OCI-LY3 (cell line): ENCODE results near the gene MYL5.
"Not testable (repeated sequence)": the region's sequence is repeated elsewhere in the genome, so short reads cannot be mapped to it uniquely, and the experiment has no call there.

ENCODE experiments used
- H2AFZ ChIP-seq: fragments of 200-600, 300-600 bp; shearing (Covaris generic); 2 replicates; pipeline ENCODE4 v1.6.0; 2014; ENCODE audit warnings: antibody characterized with exemption, low read depth, low read length
- H3K27ac ChIP-seq: fragments of 200-600, 300-600 bp; sonication (generic); 2 replicates; pipeline ENCODE4 v1.5.1; 2014; ENCODE audit warnings: mild to moderate bottlenecking, low read length, moderate library complexity, mixed read lengths
- H3K27me3 ChIP-seq: fragments of 200-600, 300-600 bp; sonication (generic); 2 replicates; pipeline ENCODE4 v1.6.1; 2014; ENCODE audit warnings: low read depth, low read length, mixed read lengths
- H3K36me3 ChIP-seq: fragments of 200-600, 300-600 bp; sonication (generic); replicated peaks from 2 replicates; pipeline ENCODE3; 2014; ENCODE audit warnings: low read depth, low read length, mixed read lengths
- H3K4me1 ChIP-seq: fragments of 300-600, 200-600 bp; sonication (generic); 2 replicates; pipeline ENCODE4 v1.6.1; 2014; ENCODE audit warnings: low read length, mixed read lengths
- H3K4me2 ChIP-seq: fragments of 200-600, 300-600 bp; sonication (generic); 2 replicates; pipeline ENCODE4 v1.6.1; 2014; ENCODE audit warnings: low read length, mixed read lengths
- H3K4me3 ChIP-seq: fragments of 300-600, 200-600 bp; sonication (generic); 2 replicates; pipeline ENCODE4 v1.5.1; 2014; ENCODE audit warnings: antibody characterized with exemption, mild to moderate bottlenecking, low read length, moderate library complexity
- H3K79me2 ChIP-seq: fragments of 300-600, 200-600 bp; shearing (Covaris generic); 2 replicates; pipeline ENCODE4 v1.6.1; 2014; ENCODE audit warnings: mild to moderate bottlenecking, low read length, mixed read lengths
- H3K9ac ChIP-seq: fragments of 300-600, 200-600 bp; shearing (Covaris generic); 2 replicates; pipeline ENCODE4 v1.6.0; 2014; ENCODE audit warnings: mild to moderate bottlenecking, low read length, moderate library complexity
- H3K9me3 ChIP-seq: fragments of 200-600, 300-600 bp; shearing (Covaris generic); 2 replicates; pipeline ENCODE4 v1.6.1; 2014; ENCODE audit warnings: low read length, mixed read lengths; ENCODE audit not compliant: insufficient read depth
- H4K20me1 ChIP-seq: fragments of 200-600, 300-600 bp; sonication (generic); 2 replicates; pipeline ENCODE4 v1.6.1; 2016; ENCODE audit warnings: low read length, mixed read lengths; ENCODE audit not compliant: insufficient read depth
- EZH2phosphoT487 ChIP-seq: fragments of 200-600 bp; shearing (Covaris generic); IDR thresholded peaks from 2 replicates; pipeline ENCODE4 v1.6.1; 2018; ENCODE audit warnings: antibody characterized with exemption, mixed run types, low read depth
- TF ChIP-seq, protein P1 (sequence below): fragments of 200-600, 300-600 bp; sonication (generic); IDR thresholded peaks from 2 replicates; pipeline ENCODE4 v1.5.1; 2014; ENCODE audit warnings: antibody characterized with exemption, low read length, low read depth

The MYL5 gene

DNA sequence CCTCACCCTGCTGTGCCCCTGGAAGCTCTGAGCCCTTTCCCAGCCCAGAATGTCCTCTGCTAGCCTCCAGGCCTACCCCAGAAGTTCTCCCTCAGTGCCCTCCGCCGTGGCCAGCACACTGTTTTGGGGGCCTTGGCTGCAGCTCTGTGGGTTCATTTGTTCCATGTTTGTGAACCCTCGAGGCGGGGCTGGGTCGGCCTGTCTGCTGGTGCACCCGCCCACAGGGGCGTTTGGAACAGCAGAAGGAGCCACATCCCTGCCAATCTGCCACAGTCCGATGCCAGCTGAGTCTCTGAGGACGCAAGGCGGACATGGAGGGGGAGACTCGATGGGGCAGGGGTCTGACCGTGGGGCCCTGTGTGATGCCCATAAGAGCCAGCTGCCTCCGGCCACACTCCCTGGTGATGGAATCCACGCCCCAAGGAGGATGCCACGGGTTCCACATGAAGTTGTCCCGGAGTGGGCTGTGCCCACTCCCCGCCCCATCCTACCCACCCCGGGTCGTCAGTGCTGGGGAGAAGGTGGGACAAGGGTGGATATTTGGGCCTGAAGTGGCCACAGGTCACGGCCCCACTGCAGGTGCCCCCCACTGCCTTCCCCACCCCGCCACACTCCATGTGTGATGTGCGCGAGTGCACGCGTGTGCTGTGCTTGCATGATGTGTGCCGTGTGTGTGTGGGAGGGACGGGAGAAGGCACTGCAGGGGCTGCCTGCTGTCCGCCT lies 7.4 kb upstream of the MYL5 start:
- Histone ChIP-seq H3K4me3 (no peak overlapping the region), H3K4me1 (no peaks in the 10 kb centered on the region), H3K27me3 (no peaks in the 10 kb centered on the region), H3K79me2 (no peaks in the 10 kb centered on the region), H3K27ac (no peak overlapping the region), H2AFZ (no peak overlapping the region), H4K20me1 (no peaks in the 10 kb centered on the region), H3K4me2 (no peak overlapping the region), H3K9me3 (no peaks in the 10 kb centered on the region), H3K36me3 (peaks cover 14% of the 10 kb centered on the region), H3K9ac (no peak overlapping the region)
- no peak for TF ChIP-seq EZH2phosphoT487
- TF ChIP-seq, protein P1, sequence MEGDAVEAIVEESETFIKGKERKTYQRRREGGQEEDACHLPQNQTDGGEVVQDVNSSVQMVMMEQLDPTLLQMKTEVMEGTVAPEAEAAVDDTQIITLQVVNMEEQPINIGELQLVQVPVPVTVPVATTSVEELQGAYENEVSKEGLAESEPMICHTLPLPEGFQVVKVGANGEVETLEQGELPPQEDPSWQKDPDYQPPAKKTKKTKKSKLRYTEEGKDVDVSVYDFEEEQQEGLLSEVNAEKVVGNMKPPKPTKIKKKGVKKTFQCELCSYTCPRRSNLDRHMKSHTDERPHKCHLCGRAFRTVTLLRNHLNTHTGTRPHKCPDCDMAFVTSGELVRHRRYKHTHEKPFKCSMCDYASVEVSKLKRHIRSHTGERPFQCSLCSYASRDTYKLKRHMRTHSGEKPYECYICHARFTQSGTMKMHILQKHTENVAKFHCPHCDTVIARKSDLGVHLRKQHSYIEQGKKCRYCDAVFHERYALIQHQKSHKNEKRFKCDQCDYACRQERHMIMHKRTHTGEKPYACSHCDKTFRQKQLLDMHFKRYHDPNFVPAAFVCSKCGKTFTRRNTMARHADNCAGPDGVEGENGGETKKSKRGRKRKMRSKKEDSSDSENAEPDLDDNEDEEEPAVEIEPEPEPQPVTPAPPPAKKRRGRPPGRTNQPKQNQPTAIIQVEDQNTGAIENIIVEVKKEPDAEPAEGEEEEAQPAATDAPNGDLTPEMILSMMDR = no peak

DNA sequence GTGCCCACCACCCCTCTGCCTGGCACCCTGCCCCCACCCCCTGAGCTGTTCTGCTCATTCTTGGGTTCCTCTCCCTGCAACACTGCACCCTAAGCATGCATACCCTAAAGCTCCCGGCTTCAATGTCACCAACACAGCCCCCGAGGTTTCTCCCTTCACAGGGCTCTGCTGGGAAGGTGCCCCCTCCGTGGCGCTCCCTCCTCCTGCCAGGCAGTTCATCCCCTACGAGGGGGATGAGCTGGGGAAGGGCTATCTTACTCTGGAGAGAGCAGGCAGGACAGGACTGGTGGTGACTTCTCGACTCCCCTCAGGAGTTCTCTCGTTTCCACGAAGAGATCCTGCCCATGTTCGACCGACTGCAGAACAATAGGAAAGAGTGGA lies 6.8 kb upstream of the MYL5 start:
- Histone ChIP-seq H3K79me2 (no peaks in the 10 kb centered on the region), H3K4me3 (no peak overlapping the region), H3K9me3 (no peaks in the 10 kb centered on the region), H3K27me3 (no peaks in the 10 kb centered on the region), H2AFZ (no peak overlapping the region), H3K27ac (no peak overlapping the region), H4K20me1 (no peaks in the 10 kb centered on the region), H3K9ac (no peak overlapping the region), H3K4me2 (no peak overlapping the region), H3K36me3 (peaks cover 19% of the 10 kb centered on the region), H3K4me1 (no peaks in the 10 kb centered on the region)
- TF ChIP-seq EZH2phosphoT487 = no peak
- TF ChIP-seq, protein P1 = no peak

DNA sequence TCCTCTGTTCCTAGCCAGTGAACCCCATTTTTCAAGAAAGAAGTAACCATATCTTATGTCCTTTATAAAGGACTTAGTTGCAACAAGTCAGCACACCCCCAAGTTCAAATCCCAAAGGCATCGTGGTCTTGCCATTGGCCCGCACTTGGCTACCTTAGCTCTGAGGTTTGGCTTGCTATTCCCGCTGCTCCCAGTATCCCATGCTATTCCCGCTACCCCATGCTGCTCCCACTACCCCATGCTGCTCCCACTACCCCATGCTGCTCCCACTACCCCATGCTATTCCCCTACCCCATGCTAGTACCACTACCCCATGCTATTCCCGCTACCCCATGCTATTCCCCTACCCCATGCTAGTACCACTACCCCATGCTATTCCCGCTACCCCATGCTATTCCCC lies 6.1 kb upstream of the MYL5 start:
- not testable (repeated sequence) for H3K79me2 ChIP-seq, H3K9me3 ChIP-seq, H4K20me1 ChIP-seq, H3K4me2 ChIP-seq, H3K9ac ChIP-seq, H3K4me3 ChIP-seq, H3K4me1 ChIP-seq, H2AFZ ChIP-seq, H3K27ac ChIP-seq, H3K27me3 ChIP-seq
- H3K36me3 ChIP-seq = peaks cover 19% of the 10 kb centered on the region

DNA sequence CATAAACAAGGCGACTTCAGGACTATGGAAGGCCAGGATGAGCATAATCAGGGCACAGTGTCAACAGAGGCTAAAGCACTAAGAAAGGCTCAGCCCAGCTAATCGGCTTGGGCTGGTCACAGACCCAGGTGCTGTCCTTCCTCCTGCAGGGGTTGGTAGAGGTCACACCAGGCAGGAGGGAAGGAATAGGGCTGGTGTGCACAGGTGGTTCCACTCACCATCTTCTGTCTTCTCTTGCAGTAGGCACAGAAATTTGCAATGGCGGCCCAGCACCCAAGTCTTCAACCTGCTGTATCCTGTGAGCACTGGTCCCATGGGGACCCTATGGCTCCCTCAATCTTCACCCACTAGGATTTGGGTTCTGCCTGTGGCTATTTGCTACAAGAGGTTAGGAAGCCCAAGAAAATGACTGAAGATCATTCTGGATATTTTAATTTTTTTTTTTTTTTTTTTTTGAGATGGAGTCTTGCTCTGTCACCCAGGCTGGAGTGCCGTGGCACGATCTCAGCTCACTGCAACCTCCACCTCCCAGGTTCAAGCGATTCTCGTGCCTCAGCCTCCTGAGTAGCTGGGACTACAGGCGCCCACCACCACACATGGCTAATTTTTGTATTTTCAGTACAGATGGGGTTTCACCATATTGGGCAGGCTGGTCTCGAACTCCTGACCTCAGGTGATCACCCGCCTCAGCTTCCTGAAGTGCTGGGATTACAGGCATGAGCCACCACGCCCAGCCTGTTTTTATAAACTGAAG lies 4.4 kb upstream of the MYL5 start:
- H3K27me3 ChIP-seq, H3K4me2 ChIP-seq, H2AFZ ChIP-seq, H4K20me1 ChIP-seq, H3K4me1 ChIP-seq, H3K9ac ChIP-seq, H3K27ac ChIP-seq, H3K9me3 ChIP-seq, H3K4me3 ChIP-seq: not testable (repeated sequence)
- peaks cover 19% of the 10 kb centered on the region for H3K36me3 ChIP-seq
- peaks cover 18% of the 10 kb centered on the region for H3K79me2 ChIP-seq

DNA sequence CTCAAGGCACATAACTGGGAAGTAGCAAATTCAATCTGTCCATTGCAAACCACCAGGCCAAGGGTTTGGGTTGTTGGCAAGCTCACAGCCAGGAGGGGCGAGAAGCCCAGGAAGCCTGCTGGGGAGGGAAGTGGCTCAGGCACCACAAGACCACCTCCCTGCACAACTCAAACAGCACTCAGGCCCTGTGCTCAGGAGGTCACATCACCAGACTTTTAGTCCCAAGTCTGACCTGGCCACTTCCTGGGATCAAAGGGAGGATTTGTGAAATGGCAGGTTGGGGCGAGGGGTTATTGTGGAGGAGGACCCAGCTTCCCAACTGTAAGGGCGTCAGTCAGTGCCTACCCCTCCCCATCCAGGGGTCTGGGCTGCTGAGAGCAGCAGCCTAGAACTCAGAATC lies 2.6 kb upstream of the MYL5 start:
- Histone ChIP-seq H3K9ac (no peak overlapping the region), H3K4me2 (no peak overlapping the region), H4K20me1 (no peaks in the 10 kb centered on the region), H3K9me3 (no peaks in the 10 kb centered on the region), H3K36me3 (peaks cover 19% of the 10 kb centered on the region), H3K4me3 (no peak overlapping the region), H3K27me3 (no peaks in the 10 kb centered on the region), H3K4me1 (peaks cover 22% of the 10 kb centered on the region), H3K79me2 (peaks cover 26% of the 10 kb centered on the region), H3K27ac (no peak overlapping the region), H2AFZ (no peak overlapping the region)
- no peak for TF ChIP-seq EZH2phosphoT487
- TF ChIP-seq, protein P1 = no peak
